OCI-LY3 (cell line): ENCODE measurements around the gene EIF4G3.

Experiments used
- H2AFZ ChIP-seq: fragments of 200-600, 300-600 bp; shearing (Covaris generic); 2 replicates; pipeline ENCODE4 v1.6.0; 2014; ENCODE audit warnings: antibody characterized with exemption, low read depth, low read length
- H3K27ac ChIP-seq: fragments of 200-600, 300-600 bp; sonication (generic); 2 replicates; pipeline ENCODE4 v1.5.1; 2014; ENCODE audit warnings: mild to moderate bottlenecking, low read length, moderate library complexity, mixed read lengths
- H3K27me3 ChIP-seq: fragments of 200-600, 300-600 bp; sonication (generic); 2 replicates; pipeline ENCODE4 v1.6.1; 2014; ENCODE audit warnings: low read depth, low read length, mixed read lengths
- H3K36me3 ChIP-seq: fragments of 200-600, 300-600 bp; sonication (generic); replicated peaks from 2 replicates; pipeline ENCODE3; 2014; ENCODE audit warnings: low read depth, low read length, mixed read lengths
- H3K4me1 ChIP-seq: fragments of 300-600, 200-600 bp; sonication (generic); 2 replicates; pipeline ENCODE4 v1.6.1; 2014; ENCODE audit warnings: low read length, mixed read lengths
- H3K4me2 ChIP-seq: fragments of 200-600, 300-600 bp; sonication (generic); 2 replicates; pipeline ENCODE4 v1.6.1; 2014; ENCODE audit warnings: low read length, mixed read lengths
- H3K4me3 ChIP-seq: fragments of 300-600, 200-600 bp; sonication (generic); 2 replicates; pipeline ENCODE4 v1.5.1; 2014; ENCODE audit warnings: antibody characterized with exemption, mild to moderate bottlenecking, low read length, moderate library complexity
- H3K79me2 ChIP-seq: fragments of 300-600, 200-600 bp; shearing (Covaris generic); 2 replicates; pipeline ENCODE4 v1.6.1; 2014; ENCODE audit warnings: mild to moderate bottlenecking, low read length, mixed read lengths
- H3K9ac ChIP-seq: fragments of 300-600, 200-600 bp; shearing (Covaris generic); 2 replicates; pipeline ENCODE4 v1.6.0; 2014; ENCODE audit warnings: mild to moderate bottlenecking, low read length, moderate library complexity
- H3K9me3 ChIP-seq: fragments of 200-600, 300-600 bp; shearing (Covaris generic); 2 replicates; pipeline ENCODE4 v1.6.1; 2014; ENCODE audit warnings: low read length, mixed read lengths; ENCODE audit not compliant: insufficient read depth
- H4K20me1 ChIP-seq: fragments of 200-600, 300-600 bp; sonication (generic); 2 replicates; pipeline ENCODE4 v1.6.1; 2016; ENCODE audit warnings: low read length, mixed read lengths; ENCODE audit not compliant: insufficient read depth
- EZH2phosphoT487 ChIP-seq: fragments of 200-600 bp; shearing (Covaris generic); IDR thresholded peaks from 2 replicates; pipeline ENCODE4 v1.6.1; 2018; ENCODE audit warnings: antibody characterized with exemption, mixed run types, low read depth
- TF ChIP-seq, protein P1 (sequence below): fragments of 200-600, 300-600 bp; sonication (generic); IDR thresholded peaks from 2 replicates; pipeline ENCODE4 v1.5.1; 2014; ENCODE audit warnings: antibody characterized with exemption, low read length, low read depth

The EIF4G3 gene

DNA sequence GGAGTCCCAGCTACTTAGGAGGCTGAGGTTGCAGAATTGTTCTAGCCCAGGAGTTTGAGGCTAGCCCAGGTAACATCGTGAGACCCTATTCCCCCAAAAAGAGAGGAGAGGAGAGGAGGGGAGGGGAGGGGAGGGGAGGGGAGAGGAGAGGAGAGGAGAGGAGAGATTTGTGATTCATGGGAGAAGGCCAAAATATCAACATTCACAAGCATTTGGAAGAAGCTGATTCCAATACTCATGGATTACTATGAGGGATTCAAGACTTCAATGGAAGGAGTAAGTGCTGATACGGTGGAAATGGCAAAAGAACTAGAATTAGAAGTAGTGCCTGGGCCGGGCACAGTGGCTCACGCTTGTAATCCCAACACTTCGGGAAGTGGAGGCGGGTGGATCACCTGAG lies 187.8 kb downstream of the EIF4G3 start:
- Histone ChIP-seq H3K79me2 (no peaks in the 10 kb centered on the region), H3K27ac (no peak overlapping the region), H3K9ac (no peak overlapping the region), H4K20me1 (no peaks in the 10 kb centered on the region), H3K36me3 (no peaks in the 10 kb centered on the region), H3K4me2 (no peak overlapping the region), H3K27me3 (no peaks in the 10 kb centered on the region), H3K4me1 (peaks cover 12% of the 10 kb centered on the region), H3K4me3 (no peak overlapping the region), H2AFZ (no peak overlapping the region), H3K9me3 (no peaks in the 10 kb centered on the region)
- TF ChIP-seq, protein P1, sequence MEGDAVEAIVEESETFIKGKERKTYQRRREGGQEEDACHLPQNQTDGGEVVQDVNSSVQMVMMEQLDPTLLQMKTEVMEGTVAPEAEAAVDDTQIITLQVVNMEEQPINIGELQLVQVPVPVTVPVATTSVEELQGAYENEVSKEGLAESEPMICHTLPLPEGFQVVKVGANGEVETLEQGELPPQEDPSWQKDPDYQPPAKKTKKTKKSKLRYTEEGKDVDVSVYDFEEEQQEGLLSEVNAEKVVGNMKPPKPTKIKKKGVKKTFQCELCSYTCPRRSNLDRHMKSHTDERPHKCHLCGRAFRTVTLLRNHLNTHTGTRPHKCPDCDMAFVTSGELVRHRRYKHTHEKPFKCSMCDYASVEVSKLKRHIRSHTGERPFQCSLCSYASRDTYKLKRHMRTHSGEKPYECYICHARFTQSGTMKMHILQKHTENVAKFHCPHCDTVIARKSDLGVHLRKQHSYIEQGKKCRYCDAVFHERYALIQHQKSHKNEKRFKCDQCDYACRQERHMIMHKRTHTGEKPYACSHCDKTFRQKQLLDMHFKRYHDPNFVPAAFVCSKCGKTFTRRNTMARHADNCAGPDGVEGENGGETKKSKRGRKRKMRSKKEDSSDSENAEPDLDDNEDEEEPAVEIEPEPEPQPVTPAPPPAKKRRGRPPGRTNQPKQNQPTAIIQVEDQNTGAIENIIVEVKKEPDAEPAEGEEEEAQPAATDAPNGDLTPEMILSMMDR: no peak
- TF ChIP-seq EZH2phosphoT487: no peak

DNA sequence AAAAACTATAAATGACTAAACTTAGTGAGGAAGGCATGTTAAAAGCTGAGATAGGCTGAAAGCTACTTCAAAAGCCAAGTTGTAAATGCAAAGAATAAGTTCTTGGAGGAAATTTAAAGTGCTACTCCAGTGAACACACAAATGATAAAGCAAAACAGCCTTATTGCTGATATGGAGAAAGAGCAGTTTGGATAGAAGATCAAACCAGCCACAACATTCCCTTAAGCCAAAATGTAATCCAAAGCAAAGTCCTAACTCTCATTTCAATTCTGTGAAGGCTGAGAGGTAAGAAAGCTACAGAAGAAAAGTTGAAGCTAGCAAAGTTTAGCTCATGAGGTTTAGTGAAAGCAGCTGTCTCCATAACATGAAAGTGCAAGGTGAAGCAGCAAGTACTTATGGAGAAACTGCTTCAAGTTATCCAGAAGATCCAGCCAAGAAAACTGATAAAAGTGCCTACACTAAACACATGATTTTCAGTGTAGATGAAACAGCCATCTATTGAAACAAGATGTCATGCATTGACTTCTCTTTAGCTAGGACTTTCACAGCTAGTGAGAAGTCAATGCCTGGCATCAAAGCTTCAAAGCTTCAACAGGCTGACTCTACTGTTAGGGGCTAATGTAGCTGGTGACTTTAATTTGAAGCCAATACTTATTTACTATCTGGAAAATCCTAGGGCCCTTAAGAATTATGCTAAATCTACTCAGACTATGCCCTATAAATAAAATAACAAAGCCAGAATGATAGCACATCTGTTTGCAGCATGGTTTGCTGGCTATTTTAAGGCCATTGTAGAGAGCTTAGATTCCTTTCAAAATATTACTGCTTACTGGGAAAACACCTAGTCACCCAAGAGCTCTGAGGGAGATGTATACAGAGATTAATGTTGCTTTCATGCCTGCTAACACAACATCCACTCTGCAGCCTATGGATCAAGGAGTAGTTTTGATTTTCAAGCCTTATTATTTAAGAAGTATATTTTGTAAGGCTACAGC lies 188.6 kb downstream of the EIF4G3 start:
- Histone ChIP-seq H3K27ac (no peak overlapping the region), H3K4me3 (no peak overlapping the region), H4K20me1 (no peaks in the 10 kb centered on the region), H3K79me2 (no peaks in the 10 kb centered on the region), H3K27me3 (no peaks in the 10 kb centered on the region), H2AFZ (no peak overlapping the region), H3K9ac (no peak overlapping the region), H3K9me3 (no peaks in the 10 kb centered on the region), H3K36me3 (no peaks in the 10 kb centered on the region), H3K4me2 (no peak overlapping the region), H3K4me1 (peaks cover 9% of the 10 kb centered on the region)
- TF ChIP-seq, protein P1: no peak
- TF ChIP-seq EZH2phosphoT487: no peak

DNA sequence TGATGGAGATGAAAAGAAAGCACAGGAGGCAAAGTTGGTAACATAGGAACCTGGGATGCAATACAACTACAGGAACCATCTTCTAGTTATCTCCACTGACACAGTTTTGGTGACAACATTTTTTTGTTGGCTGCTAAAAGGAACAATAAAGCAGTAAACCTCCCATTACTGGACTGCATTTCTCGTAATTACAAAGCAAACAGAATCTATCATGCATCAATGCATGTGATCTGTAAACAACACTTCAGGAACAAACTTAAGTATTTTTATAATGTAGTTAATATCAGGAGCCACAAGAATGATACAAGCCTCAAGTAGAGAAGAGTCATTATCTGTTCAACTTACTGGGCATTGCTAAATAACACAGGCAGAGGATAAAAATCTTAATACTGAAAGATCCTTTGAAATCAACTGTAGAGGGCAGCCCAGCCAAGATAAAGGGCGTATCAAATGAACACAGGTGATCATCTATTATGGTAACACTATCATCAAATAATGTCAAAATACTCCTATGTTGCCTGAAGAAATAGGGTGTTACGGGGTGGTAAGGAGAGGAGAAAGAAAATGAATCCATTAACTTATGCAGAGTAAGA lies 193.3 kb downstream of the EIF4G3 start:
- Histone ChIP-seq H3K79me2 (no peaks in the 10 kb centered on the region), H3K9me3 (no peaks in the 10 kb centered on the region), H3K4me1 (no peaks in the 10 kb centered on the region), H3K4me3 (no peak overlapping the region), H3K27ac (no peak overlapping the region), H3K36me3 (no peaks in the 10 kb centered on the region), H2AFZ (no peak overlapping the region), H3K4me2 (no peak overlapping the region), H4K20me1 (no peaks in the 10 kb centered on the region), H3K9ac (no peak overlapping the region), H3K27me3 (no peaks in the 10 kb centered on the region)
- TF ChIP-seq, protein P1: no peak; the same call in 1 of the 2 replicates
- no peak for TF ChIP-seq EZH2phosphoT487

DNA sequence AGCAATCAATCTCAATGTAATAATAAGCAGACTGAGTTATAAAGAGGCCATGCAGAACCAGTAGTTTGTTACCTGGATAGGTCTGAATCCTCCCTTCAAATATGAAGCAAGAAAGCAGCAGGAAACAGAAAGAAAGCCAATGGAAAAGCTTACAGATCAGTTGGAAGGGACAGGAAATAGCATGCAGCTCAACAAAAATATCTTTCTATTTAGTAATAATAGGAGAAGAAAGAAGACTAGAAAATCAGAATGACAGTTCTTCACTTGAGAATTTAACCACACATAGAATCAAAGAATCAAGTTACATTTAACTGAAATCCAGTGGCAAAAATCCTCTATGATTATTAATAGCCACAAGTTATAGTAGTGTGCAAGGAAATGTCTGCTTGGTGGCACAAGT lies 194.4 kb downstream of the EIF4G3 start:
- H2AFZ ChIP-seq: no peak overlapping the region
- no peak overlapping the region for H3K27ac ChIP-seq
- H4K20me1 ChIP-seq: no peaks in the 10 kb centered on the region
- H3K4me1 ChIP-seq: no peaks in the 10 kb centered on the region
- H3K79me2 ChIP-seq: no peaks in the 10 kb centered on the region
- no peaks in the 10 kb centered on the region for H3K36me3 ChIP-seq
- TF ChIP-seq, protein P1: no peak
- TF ChIP-seq EZH2phosphoT487: no peak
- H3K4me3 ChIP-seq: no peak overlapping the region
- no peaks in the 10 kb centered on the region for H3K9me3 ChIP-seq
- H3K4me2 ChIP-seq: no peak overlapping the region
- H3K27me3 ChIP-seq: no peaks in the 10 kb centered on the region
- H3K9ac ChIP-seq: no peak overlapping the region
